HG03521 (cell line): ENCODE measurements around the gene DFFB.

Experiments used
- ATAC-seq: cut with Tn5 transposase; IDR thresholded peaks from one replicate; pipeline ENCODE4 v1.9.1; 2021; ENCODE audit warnings: mild to moderate bottlenecking, moderate library complexity; ENCODE audit not compliant: unreplicated experiment

The DFFB gene

DNA sequence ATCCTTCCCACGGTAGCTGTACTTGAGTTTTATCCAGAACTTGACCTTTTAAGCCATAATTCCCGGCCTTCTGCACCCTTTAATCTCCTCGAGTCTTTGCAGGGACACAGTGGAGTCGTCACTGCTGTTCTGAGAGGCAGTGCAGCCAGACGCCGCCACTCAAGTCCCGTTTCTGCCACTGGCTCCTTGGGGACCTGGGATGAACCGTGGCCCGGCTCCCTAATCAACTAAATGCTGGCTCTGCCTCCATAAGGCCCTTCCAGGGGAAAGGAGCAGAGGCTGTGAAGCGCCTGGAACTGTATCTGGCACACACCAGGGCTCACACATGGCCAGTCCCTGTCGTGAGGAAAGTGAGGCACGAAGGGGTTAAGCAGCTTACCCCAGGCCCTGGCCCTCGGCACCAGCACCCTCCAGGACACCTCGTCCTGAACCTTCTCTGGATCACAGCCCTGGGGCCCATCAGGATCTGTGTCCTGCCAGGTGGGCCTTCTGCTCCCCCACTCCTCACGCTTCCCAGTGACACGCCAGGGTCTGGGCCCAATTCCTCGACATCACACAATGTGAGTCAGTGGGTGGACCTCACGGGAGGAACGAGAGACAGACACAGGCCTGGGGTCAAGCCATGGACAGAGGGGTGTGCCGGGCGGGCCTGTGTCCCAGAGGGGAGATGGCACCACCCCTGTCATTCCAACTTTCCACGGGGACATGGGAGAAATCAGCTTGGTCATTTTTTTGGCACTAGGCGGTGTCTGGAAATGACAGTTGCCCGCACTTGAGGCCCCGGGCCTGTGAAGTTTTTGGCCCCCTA is 66.3 kb downstream of the DFFB start:
- no peak for ATAC-seq

DNA sequence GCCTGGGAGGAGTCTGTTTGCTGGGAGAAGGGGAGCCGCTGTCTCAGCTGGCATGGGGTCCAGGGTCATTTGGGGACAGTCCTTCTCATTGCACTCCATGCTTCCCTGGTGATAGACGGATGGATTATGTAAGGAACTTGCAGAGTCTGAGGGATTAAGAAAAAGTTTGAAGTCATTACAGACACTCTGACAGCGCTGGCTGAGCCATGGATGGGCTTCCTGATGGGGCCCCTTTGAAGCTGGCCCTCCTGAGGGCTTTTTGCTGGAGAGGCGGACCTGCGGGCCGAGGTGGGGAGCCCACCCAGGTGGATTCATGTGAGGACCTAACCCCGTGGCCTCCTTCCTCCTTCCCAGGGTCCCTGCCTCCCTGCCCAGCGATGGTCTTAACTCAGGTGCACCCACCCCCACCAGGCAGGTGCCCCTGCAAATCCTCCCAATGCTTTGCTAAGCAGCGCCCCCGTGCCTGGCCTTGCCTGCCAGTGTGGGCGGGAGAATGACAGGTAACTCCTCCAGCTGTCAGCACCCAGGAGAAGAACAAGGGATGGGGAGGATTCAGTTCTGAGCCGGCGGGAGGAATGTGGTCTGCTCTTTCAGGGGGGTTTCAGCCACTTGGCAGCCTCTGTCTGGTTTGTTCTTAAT is 67.0 kb downstream of the DFFB start:
- ATAC-seq = no peak

DNA sequence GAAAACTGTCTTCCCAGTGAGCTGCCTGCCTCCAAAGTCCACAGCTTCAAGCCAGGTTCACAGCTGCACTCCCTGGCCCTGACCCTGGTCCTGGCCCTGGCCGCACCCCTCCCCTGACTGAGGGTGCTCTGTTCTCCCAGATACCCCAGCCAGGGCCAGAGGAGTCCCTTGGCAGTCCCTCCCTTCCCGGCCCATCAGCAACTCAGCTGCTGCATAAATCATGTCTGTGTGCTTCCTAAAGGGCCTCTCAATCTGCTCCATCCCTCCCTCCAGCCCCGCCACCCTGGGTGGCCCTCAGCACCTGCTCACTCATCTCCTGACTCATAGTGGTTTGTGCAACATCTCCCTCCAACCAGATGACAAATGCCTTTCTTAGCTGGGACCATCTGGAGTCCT is 67.5 kb downstream of the DFFB start:
- no peak for ATAC-seq

DNA sequence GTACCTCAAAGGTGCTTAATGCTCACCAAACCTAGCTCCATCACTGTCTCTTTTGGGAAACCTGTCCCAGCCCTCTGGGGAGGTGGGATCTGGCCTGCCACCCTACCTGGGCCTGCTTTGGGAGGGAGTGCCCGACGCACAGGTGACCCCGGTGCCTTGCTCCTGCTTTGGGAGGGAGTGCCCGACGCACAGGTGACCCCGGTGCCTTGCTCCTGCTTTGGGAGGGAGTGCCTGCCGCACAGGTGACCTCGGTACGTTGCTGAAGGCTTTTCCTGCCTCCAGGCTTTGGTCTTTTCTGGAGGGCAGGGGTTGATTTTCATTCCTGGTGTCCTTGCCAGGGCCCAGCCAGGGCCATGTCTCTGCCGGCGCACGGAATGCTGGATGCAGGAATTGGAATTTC is 68.0 kb downstream of the DFFB start:
- no peak for ATAC-seq

DNA sequence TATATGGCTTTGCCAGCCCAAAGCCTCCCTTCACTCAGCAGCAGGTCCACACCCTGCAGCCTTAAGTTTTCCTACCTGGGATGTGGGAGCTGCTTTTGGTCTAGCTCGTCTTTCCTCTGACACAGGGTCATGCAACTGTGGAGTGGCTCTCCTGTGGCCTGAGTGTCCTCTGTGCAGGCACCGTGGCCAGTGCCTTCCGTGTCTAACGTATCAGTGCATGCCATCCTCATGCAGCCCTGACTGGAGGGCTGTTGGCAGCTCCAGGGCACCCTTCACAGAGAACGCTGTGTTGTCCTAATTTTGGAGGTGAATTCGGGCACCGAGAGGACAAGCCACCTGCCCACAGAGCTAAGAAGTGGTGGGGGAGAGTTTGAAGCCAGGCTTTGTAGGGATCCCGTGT is 68.5 kb downstream of the DFFB start:
- no peak for ATAC-seq

DNA sequence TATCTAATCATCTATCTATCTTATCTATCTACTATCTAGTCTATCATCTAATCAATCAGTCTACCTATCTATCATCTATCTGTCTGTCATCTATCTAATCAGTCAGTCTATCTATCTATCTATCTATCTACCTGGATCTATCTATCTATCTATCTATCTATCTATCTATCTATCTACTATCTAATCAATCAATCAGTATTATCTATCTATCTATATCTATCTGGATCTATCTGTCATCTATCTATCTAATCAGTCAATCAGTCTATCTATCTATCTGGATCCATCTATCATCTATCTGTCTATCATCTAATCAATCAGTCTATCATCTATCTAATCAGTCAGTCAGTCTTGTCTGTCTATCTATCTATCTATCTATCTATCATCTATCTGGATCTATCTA is 69.7 kb downstream of the DFFB start:
- no peak for ATAC-seq

DNA sequence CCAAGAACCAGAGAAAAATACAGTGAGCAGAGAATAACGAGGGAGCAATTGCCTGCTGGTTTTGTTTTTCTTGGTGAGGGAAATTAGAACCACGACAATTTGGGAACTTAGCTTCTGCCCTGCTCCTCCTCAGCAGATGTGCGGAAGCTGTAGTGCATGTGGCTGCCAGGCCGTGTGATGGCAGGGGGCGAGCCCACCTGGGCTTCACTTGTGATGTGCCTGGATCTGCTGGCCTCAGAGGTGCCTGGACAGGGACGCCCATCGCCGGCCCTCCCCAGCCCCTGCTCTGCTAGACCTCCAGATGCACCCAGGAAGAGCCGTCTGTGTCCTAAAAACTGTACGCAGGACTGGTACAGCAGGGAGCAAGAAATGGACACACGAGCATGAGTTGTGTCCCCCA is 71.3 kb downstream of the DFFB start:
- ATAC-seq = no peak

DNA sequence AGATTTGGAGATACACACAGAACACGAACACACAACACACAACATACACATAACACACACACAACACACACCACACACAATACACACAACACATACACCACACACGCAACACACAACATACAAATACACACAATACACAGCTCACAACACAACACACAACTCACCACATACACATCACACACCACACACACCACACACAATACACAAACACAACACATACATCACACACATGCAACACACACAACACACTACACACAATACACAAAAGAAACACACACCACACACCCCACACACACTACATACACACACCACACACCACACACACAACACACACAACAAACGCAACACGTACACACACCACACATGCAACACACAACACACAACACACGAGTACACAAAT is 71.8 kb downstream of the DFFB start:
- no peak for ATAC-seq

DNA sequence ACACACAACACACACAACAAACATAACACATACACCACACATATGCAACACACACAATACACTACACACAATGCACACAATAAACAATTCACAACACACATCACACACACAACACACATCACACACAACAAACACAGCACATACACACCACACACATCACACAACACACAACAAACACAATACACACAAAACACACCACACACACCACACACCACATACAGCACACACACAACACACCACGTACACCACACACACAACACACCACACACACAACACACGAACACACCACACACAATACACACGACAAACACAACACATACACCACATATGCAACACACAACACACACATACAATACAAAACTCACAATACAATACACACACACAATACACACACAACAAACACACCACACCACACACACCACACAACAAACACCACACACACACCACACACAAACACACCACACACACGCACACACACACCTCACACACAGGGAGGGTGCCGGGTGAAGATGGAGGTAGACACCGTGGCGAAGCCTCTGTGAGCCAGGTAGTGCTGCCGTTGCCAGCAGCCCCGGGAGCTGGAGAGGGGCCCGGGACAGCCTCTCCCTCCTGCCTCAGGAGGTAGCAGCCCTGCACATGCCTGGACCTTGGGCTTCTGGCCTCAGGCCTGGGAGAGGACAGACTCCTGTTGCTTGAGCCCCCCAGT is 73.2 kb downstream of the DFFB start:
- ATAC-seq = no peak

DNA sequence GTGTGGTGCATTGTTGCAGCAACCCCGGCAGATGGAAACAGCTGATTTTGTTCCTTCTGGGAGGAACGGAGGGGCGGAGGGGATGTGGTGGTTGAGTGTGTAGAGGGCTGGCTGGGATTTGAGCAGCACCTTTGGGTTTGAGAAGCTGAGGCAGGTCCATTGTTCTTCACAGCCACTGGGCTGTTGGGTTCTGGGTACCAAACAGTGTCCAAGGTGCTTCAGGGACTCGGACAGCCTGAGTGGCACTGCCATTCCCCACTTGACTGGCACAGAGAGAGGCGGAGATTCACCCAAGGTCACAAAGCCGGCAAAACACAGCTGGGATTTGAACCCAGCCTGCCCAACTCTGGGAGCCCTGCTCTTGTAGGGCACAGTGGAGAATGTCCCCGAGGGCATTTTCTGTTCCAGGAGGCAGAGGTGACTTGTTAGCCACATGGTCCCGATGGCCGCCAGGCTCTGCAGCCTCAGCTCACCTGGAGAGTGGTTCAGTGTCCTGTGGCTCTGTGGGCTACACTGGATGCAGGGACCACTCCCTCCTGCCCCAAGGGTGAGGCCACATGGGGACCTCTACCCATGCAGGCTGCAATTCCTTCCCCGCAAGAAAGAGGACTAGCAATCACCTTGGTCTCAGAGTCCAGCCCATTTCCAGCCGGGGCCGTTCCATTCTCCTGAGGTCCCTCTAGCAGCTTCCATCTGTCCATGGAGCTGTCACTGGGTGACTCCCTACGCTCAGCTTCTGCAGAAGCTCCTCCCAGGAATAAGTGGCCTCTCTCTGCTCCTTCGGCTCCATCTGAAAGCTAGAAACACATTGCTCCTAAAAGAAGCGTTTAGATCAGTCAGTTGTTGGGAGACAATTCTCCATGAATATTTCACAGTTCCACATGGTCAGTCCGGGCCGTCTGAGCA is 74.0 kb downstream of the DFFB start:
- ATAC-seq = no peak

DNA sequence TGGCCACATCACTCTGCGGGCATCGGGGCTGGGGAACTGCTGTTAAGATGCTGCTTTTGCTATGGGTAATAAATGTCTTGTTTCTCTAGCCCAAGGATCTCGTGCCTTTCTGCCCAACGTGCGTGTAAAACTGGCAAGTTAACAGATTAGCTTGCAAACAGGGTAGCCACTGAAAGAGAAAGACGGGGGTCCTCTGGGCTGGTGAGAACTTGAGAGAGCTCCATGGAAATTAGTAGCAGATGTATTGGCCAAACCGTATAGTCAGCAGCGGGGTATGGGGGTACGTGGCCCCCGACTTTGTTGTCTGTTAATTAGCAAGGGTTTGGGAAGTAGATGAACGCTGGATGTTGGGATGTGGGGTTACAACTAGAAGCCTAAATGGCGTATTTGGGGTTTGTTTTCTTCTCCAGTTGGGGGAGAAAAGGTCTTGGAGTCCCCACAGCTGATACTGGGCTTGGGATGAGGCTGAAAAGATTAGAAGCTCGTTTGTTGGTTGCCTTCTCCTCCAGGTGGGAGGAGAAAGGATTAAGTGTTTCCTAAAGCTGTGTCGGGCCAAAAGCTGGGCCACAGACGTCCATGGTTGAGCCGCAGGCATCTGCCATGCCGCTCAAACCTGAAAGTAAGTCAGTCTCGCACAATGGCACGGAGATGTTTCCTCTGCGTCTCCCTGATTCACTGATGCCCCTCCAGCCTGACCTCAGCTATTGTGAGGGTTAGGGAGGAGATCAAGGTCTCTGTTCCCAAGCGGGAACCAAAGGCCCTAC is 75.1 kb downstream of the DFFB start:
- no peak for ATAC-seq
